Transverse colon (tissue), 4 donors: ENCODE results near the gene GK2. TPM values are rescaled to one million over a fixed set of nuclear protein-coding genes. Genes with fewer than 3 reads are reported as not detected.

Experiments used
- DNase-seq: peaks from one replicate; pipeline ENCODE4 v3.0.0-alpha.2; 2019
- H3K27ac ChIP-seq, 4 donors: fragments of 200-600 bp; sonication (generic); 2 replicates each; pipeline ENCODE4 v1.5.1; 2016 to 2018; ENCODE audit warnings: inconsistent platforms in 4 of 4
- H3K27me3 ChIP-seq: fragments of 200-600 bp; sonication (generic); 2 replicates; pipeline ENCODE4 v1.5.1; 2017; ENCODE audit warnings: inconsistent platforms
- H3K36me3 ChIP-seq, 4 donors: fragments of 200-600 bp; sonication (generic); 2 replicates each; pipeline ENCODE4 v1.5.1; 2017 to 2019; ENCODE audit warnings: inconsistent platforms in 4 of 4
- H3K4me1 ChIP-seq, 4 donors: fragments of 200-600 bp; sonication (generic); 2 replicates each; pipeline ENCODE4 v1.5.1; 2017 to 2020; ENCODE audit warnings: inconsistent platforms in 4 of 4
- H3K4me3 ChIP-seq, 4 donors: fragments of 200-600 bp; sonication (generic); 1 replicate in 1 of 4; 2 replicates in 3 of 4; pipeline versions ENCODE4 v1.5.1 to v1.6.1; 2017 to 2019; ENCODE audit warnings: inconsistent platforms in 4 of 4
- H3K9me3 ChIP-seq, 2 donors: fragments of 200-600 bp; sonication (generic); 2 replicates each; pipeline ENCODE4 v1.5.1; 2017 to 2019; ENCODE audit warnings: inconsistent platforms in 2 of 2
- EP300 ChIP-seq: sonication (generic); formaldehyde crosslinking; IDR thresholded peaks from one replicate; pipeline ENCODE4 v1.6.1; 2017; ENCODE audit warnings: antibody characterized with exemption, low read depth
- POLR2A ChIP-seq: fragments of 450-650 bp; IDR thresholded peaks from one replicate; pipeline ENCODE4 v1.6.1; 2016; ENCODE audit warnings: antibody characterized with exemption, mild to moderate bottlenecking, moderate library complexity
- POLR2AphosphoS5 ChIP-seq, 3 donors: sonication (generic); formaldehyde crosslinking; IDR thresholded peaks; one replicate each; pipeline ENCODE4 v1.6.1; 2016; ENCODE audit warnings: antibody characterized with exemption in 3 of 3
- WGBS, 2 donors: methylation state at CpG; one replicate each; pipeline ENCODE4 v1.1.5; 2018; ENCODE audit warnings: low coverage in 1 of 2; 5-methylcytosine and 5-hydroxymethylcytosine counted together
- in situ Hi-C, 4 donors: fragments of 200-750 bp; cut with MboI; loops; one replicate each; pipeline versions ENCODE4 v1.15.0 to v1.15.1; 2017; ENCODE audit warnings: low sequenced_read_pairs in 3 of 4, low pct_ligation_motif_present in 1 of 4, low pct_unique_long_range_greater_than_20kb in 1 of 4
- intact Hi-C: fragments of 100-400 bp; cut with DNase I; formaldehyde crosslinking; loops from one replicate; pipeline ENCODE4 v1.15.1; 2023; ENCODE audit warnings: low total_unique reads
- total RNA-seq, 4 donors: library from RNA; depleted of rRNA; stranded (reverse); fragments of >200 nt; gene quantifications; one replicate each; pipeline ENCODE4 v1.1.0, GENCODE V29; 2016
- TF ChIP-seq, protein P1 (sequence below), 5 experiments: fragments of 200-600 bp in 3 of 5; fragments of 450-650 bp in 2 of 5; sonication (generic) in 3 of 5; IDR thresholded peaks; 1 replicate in 2 of 5; 2 replicates in 3 of 5; pipeline ENCODE4 v1.5.1; 2016 to 2017; ENCODE audit warnings: antibody characterized with exemption in 5 of 5, inconsistent platforms in 3 of 5, mild to moderate bottlenecking in 2 of 5, moderate library complexity in 1 of 5

The GK2 gene
- total RNA-seq, 4 donors from 2014 or later = not detected

DNA sequence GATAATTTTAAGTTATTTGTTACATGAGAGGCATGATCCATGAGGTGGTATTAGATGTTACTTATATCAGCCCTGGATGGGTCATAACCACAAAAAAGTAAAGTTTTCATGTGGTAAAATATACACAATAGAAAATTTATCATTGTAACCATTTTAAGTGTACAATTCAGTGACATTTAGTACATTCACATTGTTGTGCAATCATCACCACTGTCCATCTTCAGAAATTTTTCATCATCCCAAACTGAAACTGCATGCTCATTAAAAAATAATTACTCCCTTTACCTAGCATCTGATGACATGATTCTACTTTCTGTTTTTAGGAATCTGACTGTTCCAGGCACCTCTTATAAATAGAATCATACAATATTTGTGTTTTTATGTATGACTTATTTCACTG lies 11.2 kb downstream of the GK2 start:
- H3K27me3 ChIP-seq = no peaks in the 10 kb centered on the region
- H3K4me3 ChIP-seq = no peak overlapping the region
- H3K36me3 ChIP-seq = no peaks in the 10 kb centered on the region
- no peaks in the 10 kb centered on the region for H3K4me1 ChIP-seq
- H3K9me3 ChIP-seq = no peaks in the 10 kb centered on the region
- intact Hi-C loops (no loop called here), in situ Hi-C loops (no loop called here)
- TF ChIP-seq POLR2AphosphoS5 (IDR thresholded peaks at IDR 0.05) = no peak
- TF ChIP-seq EP300 = no peak
- TF ChIP-seq POLR2A = no peak
- TF ChIP-seq, protein P1, sequence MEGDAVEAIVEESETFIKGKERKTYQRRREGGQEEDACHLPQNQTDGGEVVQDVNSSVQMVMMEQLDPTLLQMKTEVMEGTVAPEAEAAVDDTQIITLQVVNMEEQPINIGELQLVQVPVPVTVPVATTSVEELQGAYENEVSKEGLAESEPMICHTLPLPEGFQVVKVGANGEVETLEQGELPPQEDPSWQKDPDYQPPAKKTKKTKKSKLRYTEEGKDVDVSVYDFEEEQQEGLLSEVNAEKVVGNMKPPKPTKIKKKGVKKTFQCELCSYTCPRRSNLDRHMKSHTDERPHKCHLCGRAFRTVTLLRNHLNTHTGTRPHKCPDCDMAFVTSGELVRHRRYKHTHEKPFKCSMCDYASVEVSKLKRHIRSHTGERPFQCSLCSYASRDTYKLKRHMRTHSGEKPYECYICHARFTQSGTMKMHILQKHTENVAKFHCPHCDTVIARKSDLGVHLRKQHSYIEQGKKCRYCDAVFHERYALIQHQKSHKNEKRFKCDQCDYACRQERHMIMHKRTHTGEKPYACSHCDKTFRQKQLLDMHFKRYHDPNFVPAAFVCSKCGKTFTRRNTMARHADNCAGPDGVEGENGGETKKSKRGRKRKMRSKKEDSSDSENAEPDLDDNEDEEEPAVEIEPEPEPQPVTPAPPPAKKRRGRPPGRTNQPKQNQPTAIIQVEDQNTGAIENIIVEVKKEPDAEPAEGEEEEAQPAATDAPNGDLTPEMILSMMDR (IDR thresholded peaks at IDR 0.05) = no peak
- H3K27ac ChIP-seq = no peak overlapping the region
- DNase-seq = no peak

DNA sequence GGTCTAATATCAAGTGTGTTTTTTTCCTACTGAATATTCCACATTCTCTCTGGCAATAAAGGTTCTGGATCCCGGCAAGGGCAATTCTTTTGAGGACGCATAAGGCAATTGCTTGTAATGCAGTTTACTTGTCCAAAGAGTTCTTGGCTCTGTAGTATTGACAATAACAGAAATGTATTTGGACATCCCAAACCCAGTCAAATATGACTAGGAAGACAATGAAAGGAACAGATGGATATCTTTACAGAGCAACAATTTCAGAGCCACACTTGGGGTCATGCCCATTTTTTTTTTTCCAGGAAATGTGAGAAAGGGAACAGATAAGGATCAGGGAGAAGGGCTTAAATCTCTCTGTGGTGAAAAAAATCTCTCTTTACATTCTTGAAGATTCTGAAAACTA lies 12.2 kb downstream of the GK2 start:
- no peak for DNase-seq
- H3K27ac ChIP-seq = no peak overlapping the region
- no peaks in the 10 kb centered on the region for H3K36me3 ChIP-seq
- intact Hi-C loops = no loop called here
- WGBS, 2 donors = 40 to 76% methylated on average over 2 of the region's 2 CpGs
- in situ Hi-C loops = no loop called here
- no peaks in the 10 kb centered on the region for H3K9me3 ChIP-seq
- TF ChIP-seq, protein P1 (IDR thresholded peaks at IDR 0.05) = no peak
- TF ChIP-seq POLR2AphosphoS5 (IDR thresholded peaks at IDR 0.05) = no peak
- TF ChIP-seq EP300 = no peak
- TF ChIP-seq POLR2A = no peak
- H3K4me1 ChIP-seq = no peaks in the 10 kb centered on the region
- H3K27me3 ChIP-seq = no peaks in the 10 kb centered on the region
- H3K4me3 ChIP-seq = no peak overlapping the region

DNA sequence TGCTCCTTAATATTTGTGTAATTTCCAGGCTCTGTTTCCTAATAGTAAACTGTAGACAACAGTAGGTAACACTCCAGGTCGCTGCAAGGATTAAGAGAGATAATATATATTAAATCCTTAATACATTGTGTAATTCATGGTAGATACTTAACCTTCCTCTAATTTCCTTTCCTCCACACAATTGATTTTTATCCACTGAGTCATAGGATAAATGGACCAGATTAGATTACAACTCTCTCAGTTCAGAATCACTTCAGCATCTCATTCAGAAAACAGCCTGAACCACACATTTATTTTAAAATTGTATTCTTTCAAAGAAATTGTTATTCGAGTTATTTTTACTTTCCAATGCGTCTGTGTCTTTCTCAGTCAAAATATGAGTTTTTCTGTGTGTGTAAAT lies 17.1 kb downstream of the GK2 start:
- WGBS, 2 donors = 66% methylated on average over 3 of the region's 3 CpGs
- H3K9me3 ChIP-seq = no peaks in the 10 kb centered on the region
- in situ Hi-C loops (no loop called here), intact Hi-C loops (no loop called here)
- no peak overlapping the region for H3K4me3 ChIP-seq
- H3K27me3 ChIP-seq = no peaks in the 10 kb centered on the region
- H3K4me1 ChIP-seq = no peaks in the 10 kb centered on the region
- no peak for DNase-seq
- H3K36me3 ChIP-seq = no peaks in the 10 kb centered on the region
- no peak overlapping the region for H3K27ac ChIP-seq
- TF ChIP-seq, protein P1 (IDR thresholded peaks at IDR 0.05) = no peak
- TF ChIP-seq EP300 = no peak

DNA sequence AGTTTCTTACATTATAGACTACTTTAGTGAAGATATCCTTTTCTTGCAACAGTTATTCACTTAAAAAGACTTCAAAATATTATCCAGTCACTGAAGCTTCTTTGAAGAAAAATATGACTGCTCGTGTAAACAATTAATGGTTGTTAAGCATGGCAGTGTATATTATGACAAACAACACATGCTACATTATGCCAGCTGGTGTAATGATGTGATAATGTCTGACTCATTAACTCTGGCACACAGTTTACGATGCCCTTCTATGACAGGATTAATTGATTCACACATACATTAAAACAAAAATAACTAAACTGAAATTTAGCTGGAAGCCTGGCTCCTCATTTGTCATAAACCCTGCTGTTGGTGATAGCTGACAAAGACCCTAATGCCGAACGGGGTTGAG lies 22.4 kb downstream of the GK2 start:
- TF ChIP-seq EP300 (no peak), POLR2AphosphoS5 (IDR thresholded peaks at IDR 0.05) (no peak), POLR2A (no peak)
- TF ChIP-seq, protein P1 (IDR thresholded peaks at IDR 0.05) = no peak
- intact Hi-C loops (no loop called here), in situ Hi-C loops (no loop called here)
- Histone ChIP-seq H3K27ac (no peak overlapping the region), H3K36me3 (no peaks in the 10 kb centered on the region), H3K27me3 (no peaks in the 10 kb centered on the region), H3K4me3 (no peak overlapping the region), H3K4me1 (no peaks in the 10 kb centered on the region), H3K9me3 (no peaks in the 10 kb centered on the region)
- DNase-seq = no peak
- WGBS, 2 donors = 53 to 63% methylated on average over 4 of the region's 4 CpGs
